ENCODE measurements around the gene FBXO40.

DNA sequence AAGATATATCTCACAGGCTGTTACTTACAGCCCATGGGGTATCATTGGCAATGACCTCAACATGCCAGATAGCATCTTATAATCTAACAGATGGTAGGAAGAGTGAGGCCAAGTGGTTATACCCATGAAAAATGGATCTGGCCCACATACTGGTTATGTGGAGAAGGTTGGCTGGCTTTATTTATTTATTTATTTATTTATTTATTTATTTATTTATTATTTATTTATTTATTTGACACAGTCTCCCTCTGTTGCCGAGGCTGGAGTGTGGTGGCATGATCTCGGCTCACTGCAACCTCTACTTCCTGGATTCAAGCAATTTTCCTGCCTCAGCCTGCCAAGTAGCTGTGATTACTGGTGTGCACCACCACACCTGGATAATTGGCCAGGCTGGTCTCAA, 11.6 kb downstream of the FBXO40 start:
- TF ChIP-seq POLR2AphosphoS5 (IDR thresholded peaks at IDR 0.05; ENCODE audit: low read depth, low read length) = no peak
- TF ChIP-seq, protein P1, sequence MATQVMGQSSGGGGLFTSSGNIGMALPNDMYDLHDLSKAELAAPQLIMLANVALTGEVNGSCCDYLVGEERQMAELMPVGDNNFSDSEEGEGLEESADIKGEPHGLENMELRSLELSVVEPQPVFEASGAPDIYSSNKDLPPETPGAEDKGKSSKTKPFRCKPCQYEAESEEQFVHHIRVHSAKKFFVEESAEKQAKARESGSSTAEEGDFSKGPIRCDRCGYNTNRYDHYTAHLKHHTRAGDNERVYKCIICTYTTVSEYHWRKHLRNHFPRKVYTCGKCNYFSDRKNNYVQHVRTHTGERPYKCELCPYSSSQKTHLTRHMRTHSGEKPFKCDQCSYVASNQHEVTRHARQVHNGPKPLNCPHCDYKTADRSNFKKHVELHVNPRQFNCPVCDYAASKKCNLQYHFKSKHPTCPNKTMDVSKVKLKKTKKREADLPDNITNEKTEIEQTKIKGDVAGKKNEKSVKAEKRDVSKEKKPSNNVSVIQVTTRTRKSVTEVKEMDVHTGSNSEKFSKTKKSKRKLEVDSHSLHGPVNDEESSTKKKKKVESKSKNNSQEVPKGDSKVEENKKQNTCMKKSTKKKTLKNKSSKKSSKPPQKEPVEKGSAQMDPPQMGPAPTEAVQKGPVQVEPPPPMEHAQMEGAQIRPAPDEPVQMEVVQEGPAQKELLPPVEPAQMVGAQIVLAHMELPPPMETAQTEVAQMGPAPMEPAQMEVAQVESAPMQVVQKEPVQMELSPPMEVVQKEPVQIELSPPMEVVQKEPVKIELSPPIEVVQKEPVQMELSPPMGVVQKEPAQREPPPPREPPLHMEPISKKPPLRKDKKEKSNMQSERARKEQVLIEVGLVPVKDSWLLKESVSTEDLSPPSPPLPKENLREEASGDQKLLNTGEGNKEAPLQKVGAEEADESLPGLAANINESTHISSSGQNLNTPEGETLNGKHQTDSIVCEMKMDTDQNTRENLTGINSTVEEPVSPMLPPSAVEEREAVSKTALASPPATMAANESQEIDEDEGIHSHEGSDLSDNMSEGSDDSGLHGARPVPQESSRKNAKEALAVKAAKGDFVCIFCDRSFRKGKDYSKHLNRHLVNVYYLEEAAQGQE (IDR thresholded peaks at IDR 0.05; ENCODE audit: insufficient read depth in 1 of 2, low read depth in 2 of 2, low read length in 2 of 2) = no peak
